IMR-90 (cell line): ENCODE results near the gene TMEM8B. TPM values are rescaled to one million over a fixed set of nuclear protein-coding genes. Genes with fewer than 3 reads are reported as not detected.
A peak's percentile ranks its signal among the peaks of the same experiment; 100 is the strongest.

Experiments used
- ATAC-seq: fragments of 200-7000 bp; cut with Tn5 transposase; 2 replicates; pipeline ENCODE4 v1.9.1; 2020; ENCODE audit warnings: low read depth, mild to moderate bottlenecking, moderate library complexity
- BruUV-seq: library from RNA; stranded (reverse); fragments of 400-500 nt; replicated peaks from 2 replicates; lab custom pipeline; 2021; lab: Mats Ljungman, UMichigan
- CTCF ChIA-PET: fragments of 300-600 bp; formaldehyde crosslinking; extraction: SDS; loops from one replicate; lab custom pipeline; 2021; ENCODE audit warnings: antibody characterized with exemption; lab: Yijun Ruan, JAX
- POLR2A ChIA-PET: fragments of 300-600 bp; sonication (Branson Sonifier 250); formaldehyde crosslinking; loops from one replicate; lab custom pipeline; 2022; ENCODE audit warnings: antibody characterized with exemption; ENCODE audit not compliant: unreplicated experiment; lab: Charles Lee
- DNase-seq: peaks from one replicate; pipeline ENCODE4 v3.0.0; 2013
- H2AFZ ChIP-seq: replicated peaks from 2 replicates; pipeline ENCODE3; 2013; ENCODE audit warnings: low read length, mild to moderate bottlenecking; ENCODE audit not compliant: poor library complexity
- H2AK5ac ChIP-seq: 2 replicates; pipeline ENCODE4 v1.6.1; 2013; ENCODE audit warnings: low read depth, low read length, inconsistent platforms
- H2AK9ac ChIP-seq: replicated peaks from 2 replicates; pipeline ENCODE3; 2013; ENCODE audit warnings: mild to moderate bottlenecking, low read depth, low read length, moderate library complexity; ENCODE audit not compliant: poor library complexity
- H2BK120ac ChIP-seq: 2 replicates; pipeline ENCODE4 v1.6.1; 2013; ENCODE audit warnings: low read depth, low read length, inconsistent platforms
- H2BK15ac ChIP-seq: 3 replicates; pipeline ENCODE4 v1.6.1; 2013; ENCODE audit warnings: low read depth, low read length, inconsistent platforms
- H2BK20ac ChIP-seq: 2 replicates; pipeline ENCODE4 v1.6.1; 2013; ENCODE audit warnings: low read depth, mild to moderate bottlenecking, inconsistent platforms, low read length, moderate library complexity
- H2BK5ac ChIP-seq: 2 replicates; pipeline ENCODE4 v1.6.1; 2013; ENCODE audit warnings: mild to moderate bottlenecking, low read depth, low read length, inconsistent platforms; ENCODE audit not compliant: poor library complexity, severe bottlenecking
- H3K14ac ChIP-seq: replicated peaks from 2 replicates; pipeline ENCODE4 v1.6.1; 2013; ENCODE audit warnings: low read depth, low read length, inconsistent platforms
- H3K18ac ChIP-seq: 2 replicates; pipeline ENCODE4 v1.6.1; 2013; ENCODE audit warnings: low read depth, low read length, control low read depth
- H3K23ac ChIP-seq: 2 replicates; pipeline ENCODE4 v1.6.1; 2013; ENCODE audit warnings: low read depth, low read length, inconsistent platforms
- H3K27ac ChIP-seq: 2 replicates; pipeline ENCODE4 v1.5.1; 2013; ENCODE audit warnings: mild to moderate bottlenecking, control low read depth, low read length; ENCODE audit not compliant: insufficient read depth
- H3K27me3 ChIP-seq: 2 replicates; pipeline ENCODE4 v1.6.1; 2013; ENCODE audit warnings: low read length; ENCODE audit not compliant: control insufficient read depth, insufficient read depth
- H3K36me3 ChIP-seq: 2 replicates; pipeline ENCODE4 v1.6.1; 2013; ENCODE audit warnings: low read length, mixed read lengths; ENCODE audit not compliant: control insufficient read depth, insufficient read depth
- H3K4ac ChIP-seq: 2 replicates; pipeline ENCODE4 v1.6.1; 2013; ENCODE audit warnings: low read depth, low read length, inconsistent platforms
- H3K4me1 ChIP-seq: 2 replicates; pipeline ENCODE4 v1.6.1; 2013; ENCODE audit warnings: low read length, mixed read lengths; ENCODE audit not compliant: control insufficient read depth, insufficient read depth
- H3K4me2 ChIP-seq: 2 replicates; pipeline ENCODE4 v1.6.1; 2013; ENCODE audit warnings: low read depth, mild to moderate bottlenecking, control low read depth, low read length, moderate library complexity
- H3K4me3 ChIP-seq: 2 replicates; pipeline ENCODE4 v1.5.1; 2013; ENCODE audit warnings: low read depth, mild to moderate bottlenecking, control low read depth, low read length, moderate library complexity; ENCODE audit not compliant: insufficient read depth
- H3K56ac ChIP-seq: 2 replicates; pipeline ENCODE4 v1.6.1; 2013; ENCODE audit warnings: low read length, inconsistent platforms; ENCODE audit not compliant: insufficient read depth; ENCODE audit errors: extremely low read depth
- H3K79me1 ChIP-seq, 2 experiments: 2 replicates each; pipeline ENCODE4 v1.6.1; 2013; ENCODE audit warnings: low read length in 2 of 2, inconsistent platforms in 1 of 2, low read depth in 1 of 2
- H3K9ac ChIP-seq: 2 replicates; pipeline ENCODE4 v1.6.1; 2013; ENCODE audit warnings: low read depth, low read length, control low read depth
- H3K9me1 ChIP-seq: 2 replicates; pipeline ENCODE4 v1.6.1; 2013; ENCODE audit warnings: low read length, inconsistent platforms; ENCODE audit not compliant: insufficient read depth
- H3K9me3 ChIP-seq: 2 replicates; pipeline ENCODE4 v1.6.1; 2013; ENCODE audit warnings: low read length; ENCODE audit not compliant: control insufficient read depth, insufficient read depth
- H4K20me1 ChIP-seq: 2 replicates; pipeline ENCODE4 v1.6.1; 2013; ENCODE audit warnings: low read length, inconsistent platforms; ENCODE audit not compliant: insufficient read depth
- H4K5ac ChIP-seq: 2 replicates; pipeline ENCODE4 v1.6.1; 2013; ENCODE audit warnings: mild to moderate bottlenecking, low read depth, low read length, control low read depth
- H4K8ac ChIP-seq, 2 experiments: 2 replicates each; pipeline ENCODE4 v1.6.1; 2013; ENCODE audit warnings: low read depth in 2 of 2, low read length in 2 of 2, control low read depth in 1 of 2, inconsistent platforms in 1 of 2
- H4K91ac ChIP-seq: 2 replicates; pipeline ENCODE4 v1.6.1; 2013; ENCODE audit warnings: low read depth, low read length, inconsistent platforms; ENCODE audit not compliant: insufficient read depth
- BHLHE40 ChIP-seq: fragments of 150-350 bp; IDR thresholded peaks from 2 replicates; pipeline ENCODE4 v1.6.1; 2016; ENCODE audit warnings: mild to moderate bottlenecking, low read depth, low read length
- CEBPB ChIP-seq: IDR thresholded peaks from 2 replicates; pipeline ENCODE4 v1.6.1; 2012; ENCODE audit warnings: low read depth, low read length, improper control_type of control experiment
- CHD1 ChIP-seq: IDR thresholded peaks from 2 replicates; pipeline ENCODE4 v1.6.1; 2012; ENCODE audit warnings: low read depth, low read length, improper control_type of control experiment
- FOS ChIP-seq: fragments of 150-350 bp; IDR thresholded peaks from 2 replicates; pipeline ENCODE4 v1.6.1; 2016; ENCODE audit warnings: low read depth, low read length
- MAZ ChIP-seq: IDR thresholded peaks from 2 replicates; pipeline ENCODE4 v1.6.1; 2012; ENCODE audit warnings: low read depth, mild to moderate bottlenecking, low read length, improper control_type of control experiment, moderate library complexity, borderline replicate concordance
- MXI1 ChIP-seq: IDR thresholded peaks from 2 replicates; pipeline ENCODE4 v1.6.1; 2012; ENCODE audit warnings: low read depth, mild to moderate bottlenecking, low read length, moderate library complexity, borderline replicate concordance
- NFE2L2 ChIP-seq: fragments of 150-350 bp; IDR thresholded peaks from 2 replicates; pipeline ENCODE4 v1.6.1; 2016; ENCODE audit warnings: low read depth, mild to moderate bottlenecking, low read length
- POLR2A ChIP-seq: IDR thresholded peaks from 2 replicates; pipeline ENCODE4 v1.6.1; 2012; ENCODE audit warnings: mild to moderate bottlenecking, low read depth, low read length
- RAD21 ChIP-seq: IDR thresholded peaks from 2 replicates; pipeline ENCODE4 v1.6.1; 2012; ENCODE audit warnings: low read length, improper control_type of control experiment
- RCOR1 ChIP-seq: IDR thresholded peaks from 2 replicates; pipeline ENCODE4 v1.6.1; 2012; ENCODE audit warnings: mild to moderate bottlenecking, low read length, improper control_type of control experiment; ENCODE audit not compliant: insufficient replicate concordance
- RFX5 ChIP-seq: IDR thresholded peaks from 2 replicates; pipeline ENCODE4 v1.8.0; 2012; ENCODE audit warnings: low read depth, mild to moderate bottlenecking, low read length, moderate library complexity
- USF2 ChIP-seq: fragments of 150-350 bp; IDR thresholded peaks from 2 replicates; pipeline ENCODE4 v1.6.1; 2017; ENCODE audit warnings: mild to moderate bottlenecking, antibody characterized with exemption, low read length, low read depth
- WGBS, 2 experiments: methylation state at CpG; one replicate each; pipeline versions ENCODE4 v1.1.5 to v1.1.7; 2013; ENCODE audit warnings: missing lambda C conversion rate in 2 of 2; ENCODE audit not compliant: insufficient read length in 1 of 2; ENCODE audit errors: extremely low coverage in 2 of 2; 5-methylcytosine and 5-hydroxymethylcytosine counted together
- dilution Hi-C: fragments of 300-500 bp; cut with HindIII; formaldehyde crosslinking; loops from one replicate; pipeline ENCODE4 v1.14.3; 2018; ENCODE audit warnings: low sequenced_read_pairs; ENCODE audit not compliant: unreplicated experiment
- in situ Hi-C: fragments of 300-500 bp; cut with MboI; formaldehyde crosslinking; loops from 3 replicates; pipeline ENCODE4 v1.14.3; 2019; ENCODE audit warnings: low sequenced_read_pairs, inconsistent platforms, mixed read lengths
- intact Hi-C: fragments of 100-400 bp; cut with micrococcal nuclease; formaldehyde crosslinking; loops from 2 replicates; pipeline ENCODE4 v1.10.0; 2022
- polyA plus RNA-seq, 3 experiments: library from polyadenylated mRNA; depleted of rRNA; stranded (reverse); fragments of >200 nt; gene quantifications; 2 replicates each; pipeline ENCODE4 v1.2.3, GENCODE V29; 2012; ENCODE audit warnings: low replicate concordance in 1 of 3
- total RNA-seq: library from RNA; depleted of rRNA; stranded (reverse); fragments of >200 nt; gene quantifications from 2 replicates; pipeline ENCODE4 v1.2.3, GENCODE V29; 2012
- TF ChIP-seq, protein P1 (sequence below): conservative IDR thresholded peaks from 2 replicates; pipeline ENCODE4 v1.5.1; 2012; ENCODE audit warnings: mild to moderate bottlenecking, low read depth, low read length, improper control_type of control experiment
- TF ChIP-seq, protein P2 (sequence below): fragments of 150-350 bp; IDR thresholded peaks from 2 replicates; pipeline ENCODE4 v1.6.1; 2016; ENCODE audit warnings: low read depth, mild to moderate bottlenecking, low read length, moderate library complexity, borderline replicate concordance

The TMEM8B gene
- total and polyA plus RNA-seq, 2 of the 4 experiments (the other 2 are of a cell fraction) = 0.72 to 8.3 TPM

- Histone ChIP-seq H4K20me1 (peaks cover 9% of the 10 kb centered on the region; the same call in 1 of the 2 replicates), H2BK15ac (no peak overlapping the region), H3K9ac (no peak overlapping the region), H2BK120ac (no peak overlapping the region), H3K4me1 (peaks cover 17% of the 10 kb centered on the region), H3K79me1 (peaks cover 4 to 6% of the 10 kb centered on the region in 2 experiments; a peak in 1 of 4 replicates), H3K4me3 (no peak overlapping the region), H3K4me2 (no peak overlapping the region), H2BK5ac (no peak overlapping the region), H3K14ac (no peak overlapping the region), H3K27me3 (no peaks in the 10 kb centered on the region), H3K18ac (no peak overlapping the region), H3K56ac (no peak overlapping the region), H3K23ac (no peak overlapping the region), H2AK9ac (peak overlapping the region; percentile 25), H2AK5ac (no peak overlapping the region), H3K9me3 (no peaks in the 10 kb centered on the region), H4K8ac (no peak overlapping the region), H3K4ac (peak overlapping the region; percentile 14; the same call in 1 of the 2 replicates), H3K36me3 (peaks cover 7% of the 10 kb centered on the region), H3K27ac (no peak overlapping the region), H4K5ac (no peak overlapping the region), H3K9me1 (peaks cover 21% of the 10 kb centered on the region), H2BK20ac (no peak overlapping the region), H4K91ac (no peak overlapping the region), H2AFZ (no peak overlapping the region)
- DNase-seq (no peak), ATAC-seq (no peak)
- TF ChIP-seq RCOR1 (no peak), POLR2A (no peak), CHD1 (no peak), CEBPB (no peak), USF2 (no peak), NFE2L2 (no peak), MXI1 (no peak), RFX5 (no peak), FOS (no peak), MAZ (no peak), BHLHE40 (no peak), RAD21 (no peak)
- TF ChIP-seq, protein P1, sequence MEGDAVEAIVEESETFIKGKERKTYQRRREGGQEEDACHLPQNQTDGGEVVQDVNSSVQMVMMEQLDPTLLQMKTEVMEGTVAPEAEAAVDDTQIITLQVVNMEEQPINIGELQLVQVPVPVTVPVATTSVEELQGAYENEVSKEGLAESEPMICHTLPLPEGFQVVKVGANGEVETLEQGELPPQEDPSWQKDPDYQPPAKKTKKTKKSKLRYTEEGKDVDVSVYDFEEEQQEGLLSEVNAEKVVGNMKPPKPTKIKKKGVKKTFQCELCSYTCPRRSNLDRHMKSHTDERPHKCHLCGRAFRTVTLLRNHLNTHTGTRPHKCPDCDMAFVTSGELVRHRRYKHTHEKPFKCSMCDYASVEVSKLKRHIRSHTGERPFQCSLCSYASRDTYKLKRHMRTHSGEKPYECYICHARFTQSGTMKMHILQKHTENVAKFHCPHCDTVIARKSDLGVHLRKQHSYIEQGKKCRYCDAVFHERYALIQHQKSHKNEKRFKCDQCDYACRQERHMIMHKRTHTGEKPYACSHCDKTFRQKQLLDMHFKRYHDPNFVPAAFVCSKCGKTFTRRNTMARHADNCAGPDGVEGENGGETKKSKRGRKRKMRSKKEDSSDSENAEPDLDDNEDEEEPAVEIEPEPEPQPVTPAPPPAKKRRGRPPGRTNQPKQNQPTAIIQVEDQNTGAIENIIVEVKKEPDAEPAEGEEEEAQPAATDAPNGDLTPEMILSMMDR = no peak
- TF ChIP-seq, protein P2, sequence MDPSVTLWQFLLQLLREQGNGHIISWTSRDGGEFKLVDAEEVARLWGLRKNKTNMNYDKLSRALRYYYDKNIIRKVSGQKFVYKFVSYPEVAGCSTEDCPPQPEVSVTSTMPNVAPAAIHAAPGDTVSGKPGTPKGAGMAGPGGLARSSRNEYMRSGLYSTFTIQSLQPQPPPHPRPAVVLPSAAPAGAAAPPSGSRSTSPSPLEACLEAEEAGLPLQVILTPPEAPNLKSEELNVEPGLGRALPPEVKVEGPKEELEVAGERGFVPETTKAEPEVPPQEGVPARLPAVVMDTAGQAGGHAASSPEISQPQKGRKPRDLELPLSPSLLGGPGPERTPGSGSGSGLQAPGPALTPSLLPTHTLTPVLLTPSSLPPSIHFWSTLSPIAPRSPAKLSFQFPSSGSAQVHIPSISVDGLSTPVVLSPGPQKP = no peak
- BruUV-seq = no TSS peak
- dilution Hi-C loops = no loop called here
- in situ Hi-C loops = no loop called here
- no CpG with 5 or more reads among the region's 17 CpGs for WGBS, 2 experiments
- intact Hi-C loops = no loop called here
- ChIA-PET CTCF (no interaction called here), POLR2A (no interaction called here)
Observed at GRCh38 chr9:35842020-35842745, 13.2 kb downstream of the TMEM8B start.
